Astrocyte (in vitro differentiated cells and primary cell): ENCODE measurements around the gene RMND5A. TPM values are rescaled to one million over a fixed set of nuclear protein-coding genes. Genes with fewer than 3 reads are reported as not detected.

ENCODE experiments used
- DNase-seq: peaks from one replicate; pipeline ENCODE4 v3.0.0-alpha.2; 2010; ENCODE audit warnings: low read depth
- FAIRE-seq: peaks from 2 replicates; lab custom pipeline; 2011; peaks lifted over from hg19 to GRCh38; lab: Jason Lieb, UNC
- H2AFZ ChIP-seq: 2 replicates; pipeline ENCODE4 v1.6.0; 2012; ENCODE audit warnings: low read depth, low read length, inconsistent platforms
- H3K27ac ChIP-seq: 2 replicates; pipeline ENCODE4 v1.5.1; 2011; ENCODE audit warnings: low read depth, low read length, inconsistent platforms
- H3K27me3 ChIP-seq: 2 replicates; pipeline ENCODE4 v1.6.0; 2011; ENCODE audit warnings: low read length, inconsistent platforms; ENCODE audit not compliant: insufficient read depth
- H3K36me3 ChIP-seq: 2 replicates; pipeline ENCODE4 v1.5.1; 2011; ENCODE audit warnings: low read length, inconsistent platforms; ENCODE audit not compliant: insufficient read depth
- H3K4me1 ChIP-seq: 2 replicates; pipeline ENCODE4 v1.5.1; 2011; ENCODE audit warnings: low read length, inconsistent platforms; ENCODE audit not compliant: insufficient read depth
- H3K4me2 ChIP-seq: 2 replicates; pipeline ENCODE4 v1.6.0; 2012; ENCODE audit warnings: low read length, inconsistent platforms
- H3K4me3 ChIP-seq: 2 replicates; pipeline ENCODE4 v1.5.1; 2011; ENCODE audit warnings: low read depth, mild to moderate bottlenecking, low read length, inconsistent platforms; ENCODE audit not compliant: insufficient read depth
- H3K79me2 ChIP-seq: 2 replicates; pipeline ENCODE4 v1.6.0; 2012; ENCODE audit warnings: mild to moderate bottlenecking, low read length, inconsistent platforms; ENCODE audit not compliant: insufficient read depth
- H3K9ac ChIP-seq: 2 replicates; pipeline ENCODE4 v1.6.0; 2012; ENCODE audit warnings: mild to moderate bottlenecking, low read length, inconsistent platforms
- H3K9me3 ChIP-seq: 2 replicates; pipeline ENCODE4 v1.5.1; 2012; ENCODE audit warnings: low read depth, mild to moderate bottlenecking, low read length, inconsistent platforms; ENCODE audit not compliant: insufficient read depth
- H4K20me1 ChIP-seq: 2 replicates; pipeline ENCODE4 v1.6.0; 2012; ENCODE audit warnings: low read length, inconsistent platforms; ENCODE audit not compliant: insufficient read depth
- H3K27ac Mint-ChIP-seq: one replicate; pipeline ENCODE4 v1.8.0; 2021; ENCODE audit warnings: mild to moderate bottlenecking, mixed read lengths; ENCODE audit not compliant: unreplicated experiment
- H3K27me3 Mint-ChIP-seq: one replicate; pipeline ENCODE4 v1.8.0; 2021; ENCODE audit warnings: low read depth, mixed read lengths; ENCODE audit not compliant: unreplicated experiment
- H3K36me3 Mint-ChIP-seq: one replicate; pipeline ENCODE4 v1.8.0; 2021; ENCODE audit warnings: low read depth, mixed read lengths; ENCODE audit not compliant: unreplicated experiment
- H3K4me1 Mint-ChIP-seq: one replicate; pipeline ENCODE4 v1.8.0; 2021; ENCODE audit warnings: low read depth, mixed read lengths; ENCODE audit not compliant: unreplicated experiment
- H3K4me3 Mint-ChIP-seq: one replicate; pipeline ENCODE4 v1.8.0; 2021; ENCODE audit warnings: mild to moderate bottlenecking, moderate library complexity, mixed read lengths; ENCODE audit not compliant: unreplicated experiment
- H3K9me3 Mint-ChIP-seq: one replicate; pipeline ENCODE4 v1.8.0; 2021; ENCODE audit warnings: mild to moderate bottlenecking, mixed read lengths; ENCODE audit not compliant: unreplicated experiment
- CTCF ChIP-seq: IDR thresholded peaks from 2 replicates; pipeline ENCODE4 v1.5.1; 2011; ENCODE audit warnings: low read depth, mild to moderate bottlenecking, inconsistent platforms, low read length, moderate library complexity; ENCODE audit not compliant: insufficient read depth
- EZH2 ChIP-seq: IDR thresholded peaks from 2 replicates; pipeline ENCODE4 v1.6.1; 2012; ENCODE audit warnings: mild to moderate bottlenecking, low read length, inconsistent platforms; ENCODE audit not compliant: insufficient read depth
- total RNA-seq: library from RNA; stranded (reverse); gene quantifications from 2 replicates; pipeline ENCODE4 v1.2.1, GENCODE V29; 2021

Gene RMND5A
- total RNA-seq, 1 donor from 2014 or later = 33.6 TPM

GRCh38 chr2:86679036-86679435 lies 41.1 kb upstream of the RMND5A start:
- H3K27me3 Mint-ChIP-seq = peaks cover 2% of the 10 kb centered on the region

GRCh38 chr2:86685351-86685750 lies 34.7 kb upstream of the RMND5A start:
- Histone ChIP-seq H4K20me1 (no peaks in the 10 kb centered on the region), H2AFZ (no peak overlapping the region), H3K4me3 (no peak overlapping the region), H3K36me3 (no peaks in the 10 kb centered on the region), H3K27ac (no peak overlapping the region), H3K4me2 (no peak overlapping the region), H3K9ac (no peak overlapping the region), H3K79me2 (no peaks in the 10 kb centered on the region), H3K27me3 (no peaks in the 10 kb centered on the region), H3K9me3 (no peaks in the 10 kb centered on the region), H3K4me1 (no peaks in the 10 kb centered on the region)
- H3K27me3 Mint-ChIP-seq = peaks cover 1% of the 10 kb centered on the region
- H3K4me1 Mint-ChIP-seq = no peaks in the 10 kb centered on the region
- FAIRE-seq (no peak), DNase-seq (no peak)
- H3K9me3 Mint-ChIP-seq = no peaks in the 10 kb centered on the region
- H3K4me3 Mint-ChIP-seq = no peak overlapping the region
- no peaks in the 10 kb centered on the region for H3K36me3 Mint-ChIP-seq
- TF ChIP-seq EZH2 = no peak
- TF ChIP-seq CTCF = no peak
- no peak overlapping the region for H3K27ac Mint-ChIP-seq

More at GRCh38 chr2:86679036-86679435, 41.1 kb upstream of the RMND5A start:
- Histone ChIP-seq H3K9me3 (no peaks in the 10 kb centered on the region), H3K27ac (no peak overlapping the region), H3K36me3 (no peaks in the 10 kb centered on the region), H3K4me1 (no peaks in the 10 kb centered on the region), H3K79me2 (no peaks in the 10 kb centered on the region), H3K9ac (no peak overlapping the region), H3K4me3 (no peak overlapping the region), H4K20me1 (no peaks in the 10 kb centered on the region), H2AFZ (no peak overlapping the region), H3K4me2 (no peak overlapping the region), H3K27me3 (no peaks in the 10 kb centered on the region)
- Mint-ChIP-seq H3K9me3 (peaks cover 2% of the 10 kb centered on the region), H3K4me1 (no peaks in the 10 kb centered on the region), H3K4me3 (no peak overlapping the region), H3K36me3 (no peaks in the 10 kb centered on the region), H3K27ac (no peak overlapping the region)
- FAIRE-seq (no peak), DNase-seq (no peak)
- TF ChIP-seq EZH2 (no peak), CTCF (no peak)

- Mint-ChIP-seq H3K9me3 (no peaks in the 10 kb centered on the region), H3K27ac (no peak overlapping the region), H3K27me3 (no peaks in the 10 kb centered on the region), H3K4me3 (no peak overlapping the region), H3K36me3 (no peaks in the 10 kb centered on the region), H3K4me1 (no peaks in the 10 kb centered on the region)
- Histone ChIP-seq H3K27ac (no peak overlapping the region), H3K4me3 (no peak overlapping the region), H3K9ac (no peak overlapping the region), H3K4me1 (no peaks in the 10 kb centered on the region), H4K20me1 (no peaks in the 10 kb centered on the region), H3K9me3 (no peaks in the 10 kb centered on the region), H2AFZ (no peak overlapping the region), H3K79me2 (no peaks in the 10 kb centered on the region), H3K4me2 (no peak overlapping the region), H3K36me3 (no peaks in the 10 kb centered on the region), H3K27me3 (no peaks in the 10 kb centered on the region)
- DNase-seq (no peak), FAIRE-seq (no peak)
- TF ChIP-seq CTCF (no peak), EZH2 (no peak)
These were observed 33.6 kb upstream of the RMND5A start for GRCh38 chr2:86686460-86686859.
